GM06990 (cell line): ENCODE measurements around the gene DEK.

Experiments
- DNase-seq: peaks from one replicate; pipeline ENCODE4 v3.0.0-alpha.2; 2011; ENCODE audit not compliant: insufficient read length; ENCODE audit errors: extremely low read depth
- H3K27me3 ChIP-seq: replicated peaks from 2 replicates; pipeline ENCODE4 v1.6.0; 2011; ENCODE audit warnings: low read length; ENCODE audit not compliant: control insufficient read depth, insufficient read depth
- H3K36me3 ChIP-seq: 2 replicates; pipeline ENCODE4 v1.5.1; 2011; ENCODE audit warnings: low read length; ENCODE audit not compliant: control insufficient read depth, insufficient read depth
- H3K4me3 ChIP-seq: replicated peaks from 2 replicates; pipeline ENCODE4 v1.5.1; 2011; ENCODE audit warnings: low read depth, mild to moderate bottlenecking, control low read depth, low read length
- CTCF ChIP-seq: IDR thresholded peaks from 2 replicates; pipeline ENCODE4 v1.5.1; 2011; ENCODE audit warnings: low read length, control low read depth, mild to moderate bottlenecking, inconsistent platforms; ENCODE audit not compliant: insufficient read depth, poor library complexity, severe bottlenecking

Gene DEK

GRCh38 chr6:18185624-18186023 lies 78.7 kb downstream of the DEK start:
- no peak for TF ChIP-seq CTCF
- Histone ChIP-seq H3K36me3 (no peaks in the 10 kb centered on the region), H3K4me3 (no peak overlapping the region), H3K27me3 (no peaks in the 10 kb centered on the region)
- no peak for DNase-seq

- no peak overlapping the region for H3K4me3 ChIP-seq
- TF ChIP-seq CTCF = no peak
- H3K36me3 ChIP-seq = no peaks in the 10 kb centered on the region
- no peaks in the 10 kb centered on the region for H3K27me3 ChIP-seq
- DNase-seq = no peak
These were observed 80.6 kb downstream of the DEK start for GRCh38 chr6:18183766-18184165.

- Histone ChIP-seq H3K4me3 (no peak overlapping the region), H3K36me3 (no peaks in the 10 kb centered on the region), H3K27me3 (no peaks in the 10 kb centered on the region)
- no peak for TF ChIP-seq CTCF
- DNase-seq = no peak
These were observed 81.8 kb downstream of the DEK start for GRCh38 chr6:18182568-18182967.

DNA sequence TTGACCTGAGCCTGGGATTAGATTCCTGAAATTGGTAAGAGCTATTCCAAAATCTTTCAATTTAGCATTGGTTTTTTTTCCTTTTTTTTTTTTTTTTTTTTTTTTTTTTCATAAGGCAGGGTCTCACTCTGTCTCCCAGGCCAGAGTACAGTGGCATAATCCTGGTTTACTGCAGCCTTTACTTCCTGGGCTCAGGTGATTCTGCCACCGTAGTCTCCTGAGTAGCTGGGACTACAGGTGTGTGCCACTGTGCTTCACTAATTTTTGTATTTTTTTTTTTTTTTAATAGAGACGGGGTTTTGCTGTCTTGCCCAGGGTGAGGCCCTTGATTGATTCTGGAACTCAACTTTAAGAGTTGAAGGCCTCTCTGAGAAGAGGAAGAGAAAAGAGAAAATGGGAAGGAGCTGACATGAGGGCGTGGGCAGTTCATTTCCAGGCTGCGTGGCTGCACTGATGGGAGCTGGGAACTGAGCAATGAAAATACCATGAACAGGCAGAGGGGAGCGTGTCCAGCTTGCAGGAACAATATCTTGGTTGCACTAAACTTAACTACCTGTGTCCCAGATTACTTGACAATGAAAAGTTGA lies 84.5 kb downstream of the DEK start:
- TF ChIP-seq CTCF = no peak
- H3K27me3 ChIP-seq = no peaks in the 10 kb centered on the region

DNA sequence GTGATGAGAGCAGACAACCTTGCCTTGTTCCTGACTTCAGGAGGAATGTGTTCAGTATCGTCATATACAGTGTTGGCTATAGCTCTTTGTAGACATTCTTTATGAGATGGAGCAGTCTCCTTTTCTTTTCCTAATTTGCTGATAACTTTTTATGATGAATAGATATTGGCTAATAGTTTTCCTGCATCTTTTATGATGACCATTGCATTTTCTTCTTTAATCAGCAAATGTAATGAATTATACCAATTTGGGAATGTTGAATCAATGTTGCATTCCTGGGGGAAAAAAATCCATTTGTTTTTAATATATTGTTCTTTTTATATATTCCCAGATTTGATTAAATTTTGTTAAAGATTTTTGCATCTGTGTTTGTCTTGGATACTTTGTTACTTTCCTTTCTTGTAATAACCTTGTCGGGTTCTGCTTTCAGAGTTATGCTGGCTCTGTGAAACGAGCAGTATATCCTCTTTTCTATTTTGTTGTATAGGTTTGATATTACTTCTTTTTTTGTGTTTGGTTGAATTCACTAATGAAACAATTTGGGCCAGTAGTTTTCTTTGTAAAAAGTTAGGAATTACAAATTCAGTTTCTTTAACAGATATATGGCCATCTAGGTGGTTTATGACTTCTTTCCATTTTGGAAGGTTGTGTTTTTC lies 85.2 kb downstream of the DEK start:
- no peak for DNase-seq
- TF ChIP-seq CTCF = no peak

More for the DNA sequence above, 84.5 kb downstream of the DEK start:
- DNase-seq = no peak
- H3K4me3 ChIP-seq = no peak overlapping the region
- no peaks in the 10 kb centered on the region for H3K36me3 ChIP-seq

More for the DNA sequence above, 85.2 kb downstream of the DEK start:
- Histone ChIP-seq H3K4me3 (no peak overlapping the region), H3K36me3 (no peaks in the 10 kb centered on the region), H3K27me3 (no peaks in the 10 kb centered on the region)
